GOT3 (cell line): ENCODE measurements around the gene EPHB3.

Source experiments
- DNase-seq: peaks from one replicate; lab custom pipeline; 2025; ENCODE audit warnings: mixed read lengths; lab: John Stamatoyannopoulos, UW

Gene EPHB3

DNA sequence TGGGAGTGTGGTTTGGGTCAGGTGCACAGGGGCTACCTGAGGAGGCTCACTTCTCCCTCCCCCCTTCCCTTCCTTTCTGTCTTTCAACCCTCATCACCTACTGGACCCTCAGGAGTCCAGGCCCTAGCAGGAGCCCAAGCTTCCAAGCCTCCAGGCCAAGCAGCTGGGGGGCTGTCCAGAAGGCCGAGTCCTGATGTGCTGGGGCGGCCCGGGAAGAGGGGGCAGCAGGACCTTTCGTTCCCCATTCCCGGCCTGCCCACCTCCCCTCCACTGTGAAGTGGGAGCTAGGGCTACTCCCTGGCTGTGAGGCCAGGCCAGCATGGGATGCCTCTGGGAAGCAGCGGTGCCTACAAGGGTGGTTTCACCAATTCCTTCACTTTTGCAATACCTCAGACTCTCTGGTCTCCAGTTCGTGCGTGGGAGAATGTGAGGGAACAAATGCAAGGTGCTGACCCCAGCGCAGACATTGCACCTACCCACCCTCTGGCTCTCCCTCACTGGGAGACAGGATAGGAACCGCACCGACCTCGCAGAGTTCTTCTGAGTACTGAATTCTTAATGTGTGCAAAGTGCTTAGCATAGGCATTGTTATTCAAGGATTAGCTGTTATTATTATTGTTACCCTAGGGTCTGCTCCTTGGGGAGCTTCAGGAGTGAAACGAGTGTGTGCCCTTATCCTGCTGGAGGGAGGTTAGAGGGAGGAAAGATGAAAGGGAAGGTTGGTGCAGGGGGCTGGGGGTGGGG is 2.5 kb downstream of the EPHB3 start:
- no peak for DNase-seq

- DNase-seq = no peak
These were observed 3.2 kb downstream of the EPHB3 start for GRCh38 chr3:184564685-184565385.

GRCh38 chr3:184565421-184566211 is 4.0 kb downstream of the EPHB3 start:
- peak; percentile 30 for DNase-seq

DNA sequence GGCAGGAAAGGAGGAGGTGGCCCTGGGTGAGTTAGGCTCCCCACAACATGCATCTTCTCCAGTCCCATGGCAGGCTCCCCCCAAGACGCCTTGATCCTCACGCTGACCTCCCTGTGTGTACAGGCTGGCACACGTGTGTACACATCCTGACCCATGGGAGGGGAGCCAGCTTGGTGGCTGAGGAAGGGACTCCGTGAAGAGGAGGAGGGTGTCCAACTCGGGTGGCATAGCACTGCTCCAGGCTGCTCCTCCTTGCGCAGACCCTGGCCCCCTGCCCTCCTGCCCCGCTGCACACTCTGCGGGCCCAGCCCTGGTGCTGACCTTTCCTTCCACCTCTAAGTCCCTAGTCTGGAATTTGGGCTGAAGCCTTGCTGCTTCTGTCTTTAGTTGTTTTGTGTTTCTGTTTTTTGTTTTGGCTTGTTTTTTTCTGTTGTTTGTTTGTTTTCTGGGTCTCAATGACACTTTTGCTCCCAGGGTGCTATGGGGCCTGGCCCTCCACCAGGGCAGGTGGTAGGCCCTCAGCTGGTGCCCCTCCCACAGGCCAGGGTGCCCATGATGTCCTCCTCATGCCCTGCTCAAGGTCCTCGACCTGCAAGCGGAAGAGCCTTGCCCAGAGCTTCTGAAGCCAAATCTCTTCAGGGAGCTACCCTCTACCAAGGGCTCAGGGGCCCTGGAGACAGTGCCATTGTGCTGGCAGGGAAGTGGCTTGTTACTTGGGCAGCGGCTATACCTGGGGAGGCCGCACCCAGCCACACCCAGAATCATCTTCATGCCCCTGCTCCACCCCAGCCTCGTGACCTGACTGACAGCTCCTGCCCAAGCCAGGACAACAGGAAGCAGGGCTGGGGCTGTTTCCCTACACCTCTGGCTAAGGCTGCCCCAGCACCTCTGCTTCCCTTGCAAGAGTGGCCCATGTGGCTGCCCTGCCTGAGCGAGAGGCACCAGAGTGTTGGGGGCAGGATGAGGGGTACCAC is 5.1 kb downstream of the EPHB3 start:
- no peak for DNase-seq

- DNase-seq = no peak
These were observed 6.5 kb downstream of the EPHB3 start for GRCh38 chr3:184567946-184568559.

DNA sequence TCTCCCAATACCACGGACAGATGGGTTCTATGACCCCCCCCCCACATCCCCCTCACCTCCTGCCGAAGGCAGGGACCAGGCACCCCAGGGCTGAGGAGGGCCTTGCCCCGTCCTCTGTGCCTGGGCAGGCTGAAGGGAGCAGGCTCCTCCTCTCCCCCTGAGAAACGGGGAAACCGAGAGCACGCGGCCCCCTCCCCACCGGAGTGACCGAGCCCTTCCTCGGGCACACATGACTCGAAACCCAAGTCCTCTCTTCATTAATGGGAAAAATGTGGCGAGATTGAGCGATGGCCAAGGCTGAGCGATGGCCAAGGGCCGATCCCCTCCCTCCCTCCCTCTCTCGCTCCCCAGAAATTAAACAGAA is 7.0 kb downstream of the EPHB3 start:
- no peak for DNase-seq

- DNase-seq = peak; percentile 83
These were observed 7.6 kb downstream of the EPHB3 start for GRCh38 chr3:184568924-184569829.

GRCh38 chr3:184570035-184570434 is 8.4 kb downstream of the EPHB3 start:
- DNase-seq = no peak

DNA sequence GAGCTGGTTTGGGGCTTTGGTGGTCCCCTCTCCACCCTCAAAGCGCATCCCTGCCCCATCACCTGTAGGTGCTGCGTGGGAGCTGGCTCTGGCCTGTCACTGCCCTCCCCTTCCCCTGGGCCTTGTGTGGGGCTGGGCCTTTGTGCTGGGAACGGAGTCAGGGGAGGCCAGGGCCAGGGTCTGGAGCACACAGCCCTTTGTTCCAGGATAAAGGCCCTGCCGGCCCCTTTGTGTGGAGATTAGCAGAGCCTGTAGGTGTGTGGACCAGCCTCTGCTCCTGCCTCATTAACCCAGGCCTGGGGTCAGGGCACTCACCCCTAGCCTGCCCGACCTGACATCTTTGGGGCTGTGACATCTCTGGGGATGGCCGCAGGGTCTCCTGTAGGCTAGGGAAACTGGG is 8.9 kb downstream of the EPHB3 start:
- no peak for DNase-seq

GRCh38 chr3:184571750-184572377 is 10.3 kb downstream of the EPHB3 start:
- DNase-seq = no peak

- no peak for DNase-seq
These were observed 11.2 kb downstream of the EPHB3 start for GRCh38 chr3:184572633-184573270.

DNA sequence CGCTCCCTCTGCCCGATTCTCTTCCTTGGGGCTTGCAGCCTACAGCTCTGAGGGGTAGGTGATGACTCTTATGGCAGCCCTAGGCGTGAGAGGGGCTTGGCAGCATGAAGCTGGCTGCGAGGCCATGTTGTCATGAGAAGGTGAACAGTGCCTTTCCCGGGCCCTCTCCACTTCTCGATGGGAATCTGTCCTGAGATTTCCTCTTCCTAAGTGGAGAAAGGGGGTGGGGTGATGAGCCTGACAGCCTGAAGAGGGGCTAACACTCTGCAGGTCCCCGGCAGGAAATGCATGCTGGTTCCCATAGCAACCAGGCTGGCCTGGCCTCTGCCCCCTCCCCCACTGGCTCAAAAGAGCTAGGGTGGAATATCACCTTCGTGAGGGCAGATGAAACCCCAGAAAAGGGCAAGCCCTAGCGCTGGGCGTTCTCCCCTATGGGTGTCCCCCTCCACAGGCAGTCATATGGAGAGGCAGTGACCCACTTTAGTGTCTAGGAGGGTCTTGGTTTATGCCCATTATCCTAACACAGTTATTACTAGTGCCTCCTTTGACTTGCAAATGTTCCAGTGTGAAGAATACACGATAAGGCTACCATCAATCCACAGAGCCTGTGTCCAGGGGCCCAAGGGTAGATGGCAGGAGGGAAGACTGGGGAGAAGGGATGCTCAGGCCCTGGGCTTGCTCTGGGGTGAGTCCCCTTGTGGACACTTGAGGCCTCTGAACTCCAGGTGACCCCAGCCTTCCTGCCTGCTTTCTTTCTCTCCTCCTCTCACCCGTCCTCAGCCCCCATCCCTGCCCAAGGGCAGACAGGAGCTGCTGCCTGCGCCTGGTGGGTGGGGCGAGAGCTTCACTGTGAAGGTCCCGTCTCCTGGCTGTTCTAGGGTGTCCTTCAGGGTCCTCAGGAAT is 13.2 kb downstream of the EPHB3 start:
- no peak for DNase-seq

DNA sequence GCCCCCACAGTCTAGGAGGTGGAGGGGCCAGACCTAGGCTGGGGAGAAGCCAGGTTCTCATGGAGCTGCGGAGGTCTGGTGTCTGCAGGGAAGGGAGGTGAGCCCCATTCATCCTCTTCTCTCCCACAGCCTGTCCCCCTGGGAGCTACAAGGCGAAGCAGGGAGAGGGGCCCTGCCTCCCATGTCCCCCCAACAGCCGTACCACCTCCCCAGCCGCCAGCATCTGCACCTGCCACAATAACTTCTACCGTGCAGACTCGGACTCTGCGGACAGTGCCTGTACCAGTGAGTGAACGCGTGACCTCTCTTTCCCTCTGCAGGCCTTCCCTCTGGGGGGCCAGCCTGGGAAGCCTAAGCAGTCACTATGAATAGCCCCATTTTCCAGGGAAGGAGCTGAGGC is 14.1 kb downstream of the EPHB3 start:
- no peak for DNase-seq

GRCh38 chr3:184576457-184577240 is 15.1 kb downstream of the EPHB3 start:
- no peak for DNase-seq

GRCh38 chr3:184577546-184577945 is 16.0 kb downstream of the EPHB3 start:
- no peak for DNase-seq

GRCh38 chr3:184578218-184578617 is 16.6 kb downstream of the EPHB3 start:
- no peak for DNase-seq

DNA sequence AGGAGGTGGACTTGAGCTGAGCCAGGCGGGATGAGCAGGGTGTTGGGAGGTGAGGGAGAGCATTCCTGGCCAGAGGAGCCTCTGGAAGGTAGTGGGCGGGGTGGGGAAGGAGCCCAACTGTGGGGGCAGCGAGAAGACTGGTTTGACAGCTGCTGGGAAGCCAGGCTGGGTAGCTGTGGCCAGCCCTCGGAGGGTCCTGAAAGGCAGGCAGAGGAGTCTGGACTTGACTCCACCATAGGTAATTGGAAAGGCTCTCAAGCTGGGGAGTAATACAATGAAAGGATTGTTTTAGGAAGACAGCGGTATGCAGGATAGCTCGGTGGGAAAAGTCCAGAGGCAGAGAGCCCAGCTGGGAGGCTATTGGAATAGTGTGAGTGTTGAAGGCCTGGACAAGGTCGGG is 17.2 kb downstream of the EPHB3 start:
- DNase-seq = no peak
